ENCODE data around the gene ABCC6.
"Not testable (repeated sequence)": the region's sequence is repeated elsewhere in the genome, so short reads cannot be mapped to it uniquely, and the experiment has no call there.

Gene ABCC6

DNA sequence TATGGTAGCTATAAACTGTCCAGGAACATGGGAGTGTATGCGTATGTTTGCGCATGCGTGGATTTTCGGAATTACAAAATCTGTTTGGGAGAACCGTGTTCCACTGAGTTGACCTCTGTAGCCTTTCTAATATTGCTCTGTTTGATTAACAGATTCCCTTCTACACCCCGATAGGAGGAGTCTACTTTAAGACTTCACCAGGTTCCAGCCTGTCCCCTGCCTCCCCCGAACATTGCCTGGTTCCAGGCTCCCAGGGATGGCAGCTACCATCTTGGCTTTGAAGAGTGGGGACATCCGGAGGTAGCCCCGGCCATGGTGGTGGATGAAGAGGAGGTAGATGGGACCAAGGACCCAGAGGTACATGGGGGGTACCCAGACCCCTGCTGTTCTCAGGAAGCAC lies 1.9 kb downstream of the ABCC6 start:
- not testable (repeated sequence) for DNase-seq

DNA sequence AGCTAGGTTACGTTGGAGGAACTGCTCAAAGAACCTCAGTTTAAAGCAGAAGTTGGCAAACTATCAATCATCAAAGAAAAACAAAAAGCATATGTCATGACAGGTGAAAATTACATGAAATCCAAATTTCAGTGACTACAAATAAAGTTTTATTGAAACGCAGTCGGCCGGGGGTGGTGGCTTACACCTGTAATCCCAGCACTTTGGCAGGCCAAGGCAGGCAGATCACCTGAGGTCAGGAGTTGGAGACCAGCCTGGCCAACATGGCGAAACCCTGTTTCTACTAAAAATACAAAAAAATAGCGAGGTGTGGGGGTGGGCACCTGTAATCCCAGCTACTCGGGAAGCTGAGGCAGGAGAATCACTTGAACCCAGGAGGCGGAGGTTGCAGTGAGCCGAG lies 2.8 kb downstream of the ABCC6 start:
- not testable (repeated sequence) for DNase-seq

DNA sequence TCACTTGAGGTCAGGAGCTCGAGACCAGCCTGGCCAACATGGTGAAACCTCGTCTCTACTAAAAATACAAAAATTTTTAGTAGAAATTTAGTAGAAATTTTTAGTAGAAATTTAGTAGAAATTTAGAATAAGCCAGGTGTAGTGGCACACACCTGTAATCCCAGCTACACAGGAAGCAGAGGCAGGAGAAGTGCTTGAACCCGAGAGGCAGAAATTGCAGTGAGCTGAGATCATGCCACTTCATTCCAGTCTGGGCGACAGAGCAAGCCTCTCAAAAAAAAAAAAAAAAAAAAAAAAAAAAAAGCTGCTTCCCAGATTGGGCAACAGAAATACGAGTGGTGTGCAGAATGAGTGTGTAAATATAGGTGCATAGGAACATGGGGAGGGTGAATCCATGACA lies 4.5 kb downstream of the ABCC6 start:
- not testable (repeated sequence) for DNase-seq

DNA sequence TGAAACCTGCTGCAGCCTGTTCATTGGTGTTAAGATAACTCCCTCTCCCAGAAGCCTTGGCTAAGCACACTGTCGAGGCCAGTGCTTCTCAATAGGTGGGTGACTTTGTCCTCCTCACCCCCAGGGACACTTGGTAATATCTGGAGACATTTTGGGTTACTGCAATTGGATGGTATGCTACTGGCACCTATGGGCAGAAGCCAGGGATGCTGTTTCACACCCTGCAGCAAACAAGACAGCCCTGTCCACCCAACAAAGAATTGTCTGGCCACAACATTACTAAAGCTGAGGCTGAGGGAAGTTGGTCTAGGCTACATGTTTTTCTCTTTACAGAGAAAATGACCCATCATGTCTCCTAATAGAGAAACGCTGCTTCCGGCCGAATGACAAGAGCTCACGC lies 4.9 kb downstream of the ABCC6 start:
- not testable (repeated sequence) for DNase-seq

DNA sequence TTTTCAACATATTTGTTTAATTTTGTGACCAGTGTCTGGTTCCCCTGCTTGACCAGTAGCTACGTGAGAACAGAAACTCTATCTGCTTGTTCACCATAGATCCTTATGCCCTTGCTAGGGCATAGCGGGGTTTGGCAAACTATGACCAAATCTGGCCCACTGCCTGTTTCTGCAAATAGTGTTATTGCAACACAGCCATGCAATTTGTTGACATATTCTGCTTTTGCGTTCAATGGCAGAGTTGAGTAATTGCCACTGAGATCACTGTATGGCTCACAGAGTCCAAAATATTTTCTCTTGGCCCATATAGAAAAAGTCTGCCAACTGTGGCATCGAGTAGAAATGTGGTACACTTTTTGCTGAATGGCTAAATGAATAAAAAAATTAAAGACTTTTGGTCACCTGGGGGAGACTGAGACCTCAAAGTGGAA lies 9.4 kb downstream of the ABCC6 start:
- not testable (repeated sequence) for DNase-seq

DNA sequence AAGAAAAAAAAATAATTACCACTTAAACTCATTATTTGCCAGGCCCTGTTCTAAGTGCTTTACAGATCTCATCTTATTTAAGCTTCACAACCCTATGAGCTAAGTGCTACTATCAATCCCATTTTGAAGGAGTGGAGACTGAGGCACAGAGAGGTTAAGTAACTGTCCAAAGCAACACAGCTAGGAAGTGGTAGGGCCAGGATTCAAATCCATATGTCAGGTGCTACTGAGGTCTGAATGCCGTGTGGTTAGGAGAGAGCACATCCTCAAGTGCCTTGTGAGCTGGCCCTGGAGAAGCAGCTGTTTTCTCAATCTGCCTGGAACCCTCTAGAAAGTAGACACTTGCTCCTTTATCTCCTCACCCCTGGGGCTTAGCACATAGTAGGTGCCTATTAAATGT lies 11.9 kb downstream of the ABCC6 start:
- DNase-seq = not testable (repeated sequence)

DNA sequence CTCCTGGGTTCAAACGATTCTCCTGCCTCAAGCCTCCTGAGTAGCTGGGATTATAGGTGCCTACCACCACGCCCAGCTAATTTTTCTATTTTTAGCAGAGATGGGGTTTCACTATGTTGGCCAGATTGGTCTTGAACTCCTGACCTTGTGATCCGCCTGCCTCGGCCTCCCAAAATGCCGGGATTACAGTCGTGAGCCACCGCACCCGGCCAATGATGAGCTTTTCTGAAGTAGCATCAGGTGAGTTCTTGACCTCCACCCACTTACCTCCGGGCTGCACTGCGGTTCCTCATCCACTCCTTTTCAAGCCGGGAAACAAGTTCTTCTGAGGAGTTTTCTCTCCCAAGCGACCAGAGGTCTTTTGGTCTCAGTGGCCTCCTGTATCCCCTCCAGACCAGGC lies 14.8 kb downstream of the ABCC6 start:
- DNase-seq = not testable (repeated sequence)

DNA sequence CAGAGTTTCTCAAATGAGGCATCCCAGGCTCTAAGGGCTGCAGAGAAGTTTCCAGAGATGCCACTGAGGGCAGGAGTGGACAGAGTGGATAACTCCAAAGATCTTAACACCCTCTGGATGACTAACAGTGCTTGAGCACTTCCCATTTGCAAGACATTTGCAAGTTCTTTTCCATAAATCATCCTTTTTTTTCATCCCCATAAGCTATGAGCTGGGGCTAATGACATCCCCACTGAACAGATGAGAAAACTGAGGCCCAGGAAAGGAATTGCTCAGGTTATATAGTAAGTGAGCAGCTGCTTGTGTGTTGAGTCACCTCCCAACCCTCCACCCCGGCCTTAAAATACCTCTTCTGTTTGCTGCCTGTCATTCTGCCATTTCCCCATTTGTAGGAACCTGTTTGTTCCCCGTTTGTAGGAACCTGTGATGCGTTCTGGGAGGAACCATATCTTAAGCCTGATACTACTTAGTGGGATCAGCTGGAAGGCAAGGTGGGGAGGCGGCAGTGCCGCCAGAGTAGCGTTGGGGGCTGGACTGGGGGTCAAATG lies 15.4 kb downstream of the ABCC6 start:
- not testable (repeated sequence) for DNase-seq

DNA sequence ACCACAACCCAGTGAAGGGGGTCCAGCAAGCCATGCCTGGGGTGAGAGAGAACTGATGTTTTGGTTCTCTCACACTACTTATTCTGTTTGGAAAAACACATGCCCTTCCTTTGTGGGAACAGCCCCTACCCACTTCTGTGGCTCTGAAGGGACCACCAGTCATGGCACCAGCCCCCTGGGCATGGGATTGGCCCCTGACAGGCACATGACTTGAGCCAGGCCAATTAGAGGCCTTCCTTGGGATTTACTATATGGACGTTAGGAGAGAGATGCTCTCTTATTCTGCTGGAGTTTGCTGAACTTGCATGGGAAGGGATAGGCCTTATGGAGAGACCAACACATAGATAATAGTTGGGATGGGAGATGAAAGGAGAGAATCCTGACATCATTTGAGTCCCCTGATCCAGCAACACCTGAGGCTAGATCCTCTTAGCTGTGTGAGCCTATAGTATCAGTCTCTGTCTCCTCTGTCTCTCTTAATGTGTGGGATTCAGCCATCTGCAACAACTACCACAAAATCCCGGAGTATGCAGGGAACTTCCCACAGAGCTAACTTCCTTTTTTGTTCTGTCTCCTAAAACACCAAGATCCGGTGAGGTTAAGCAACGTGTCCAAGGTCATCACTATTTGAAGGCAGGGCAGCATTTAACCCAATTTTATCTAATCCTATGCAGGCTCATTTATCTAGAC lies 16.1 kb downstream of the ABCC6 start:
- not testable (repeated sequence) for DNase-seq

DNA sequence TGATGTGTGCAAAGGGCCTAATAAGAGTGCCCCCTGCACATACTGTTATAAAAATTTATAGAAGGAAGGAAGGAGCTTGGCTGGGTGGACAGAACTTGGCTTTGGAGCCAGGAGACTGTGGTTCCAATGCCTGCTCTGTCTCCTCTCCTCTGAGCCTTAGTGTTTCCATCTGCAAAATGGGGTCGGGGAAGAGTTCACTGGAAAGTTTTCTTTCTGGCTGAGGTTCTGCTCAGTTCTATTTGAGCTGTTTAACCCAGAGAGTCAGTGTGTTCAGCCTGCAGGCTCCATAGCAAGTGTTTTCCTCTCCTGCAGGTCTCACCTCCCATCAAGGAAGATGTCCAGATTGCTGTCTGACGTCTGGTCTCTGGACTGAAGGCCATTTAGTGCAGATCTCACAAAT lies 17.4 kb downstream of the ABCC6 start:
- DNase-seq = not testable (repeated sequence)

DNA sequence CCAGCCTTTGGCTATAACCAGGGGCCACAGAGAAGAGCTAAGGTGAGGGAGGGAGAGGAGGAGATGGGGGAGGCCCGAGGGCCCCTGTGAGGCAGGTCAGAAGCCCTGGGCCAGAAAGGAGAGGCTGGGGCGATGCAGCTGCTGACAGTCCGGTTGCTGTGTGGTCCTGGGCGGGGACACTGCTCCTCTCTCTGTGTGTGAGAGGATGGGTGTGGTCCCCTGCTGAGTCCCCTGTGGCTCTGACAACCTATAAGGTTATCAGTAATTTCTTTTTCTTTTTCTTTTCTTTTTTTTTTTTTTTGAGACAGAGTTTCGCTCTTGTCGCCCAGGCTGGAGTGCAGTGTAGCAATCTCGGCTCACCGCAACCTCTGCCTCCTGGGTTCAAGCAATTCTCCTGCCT lies 18.7 kb downstream of the ABCC6 start:
- not testable (repeated sequence) for DNase-seq

DNA sequence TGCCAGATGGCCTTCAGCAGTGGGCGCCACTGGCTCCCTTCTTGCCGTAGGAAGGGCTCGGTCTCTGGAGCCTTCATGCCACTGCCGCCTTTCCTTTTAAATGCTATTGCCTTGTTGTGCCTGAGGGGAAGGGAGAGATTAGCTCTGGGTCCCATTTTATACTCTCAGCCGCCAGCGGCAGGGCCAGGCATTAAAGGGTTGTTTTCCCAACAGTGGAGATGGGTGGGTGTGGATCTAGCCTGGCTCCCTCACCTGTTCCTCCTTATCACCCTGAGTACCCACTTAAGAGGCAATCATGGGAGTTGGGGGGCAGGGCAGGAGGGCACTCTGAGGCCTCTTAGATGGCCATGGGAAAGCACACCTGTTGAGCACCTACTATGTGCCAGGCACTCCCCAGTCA lies 19.8 kb downstream of the ABCC6 start:
- not testable (repeated sequence) for DNase-seq

DNA sequence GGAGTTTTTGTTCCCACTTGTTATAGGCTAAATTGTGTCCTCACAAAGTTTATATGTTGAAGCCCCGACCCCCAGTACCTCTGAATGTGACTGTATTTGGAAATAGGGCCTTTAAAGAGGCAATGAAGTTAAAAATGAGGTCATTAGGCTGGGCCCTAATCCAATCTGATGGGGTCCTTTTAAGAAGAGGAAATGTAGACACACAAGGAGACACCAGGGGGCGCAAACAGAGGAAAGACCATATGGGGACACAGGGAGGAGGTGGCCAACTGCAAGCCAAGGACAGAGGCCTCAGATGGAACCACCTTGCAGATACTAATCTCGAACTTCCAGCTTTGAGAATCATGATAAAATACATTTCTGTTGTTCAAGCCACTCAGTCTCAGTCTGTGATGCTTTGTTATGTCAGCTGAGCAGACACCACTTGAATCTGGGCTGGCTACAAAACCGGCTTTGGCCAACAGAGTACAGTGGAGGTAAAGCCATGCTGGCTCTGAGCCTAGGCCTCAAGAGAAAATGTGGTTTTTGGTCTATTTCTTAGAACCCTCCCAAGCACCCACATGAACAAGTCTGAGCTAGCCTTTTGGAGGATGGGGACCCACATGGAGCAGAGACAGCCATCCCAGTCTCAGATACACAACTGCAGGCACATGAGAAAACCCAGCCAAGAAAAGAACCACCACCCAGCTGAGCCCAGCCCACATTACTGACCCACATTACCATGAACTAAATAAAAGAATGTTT lies 20.7 kb downstream of the ABCC6 start:
- DNase-seq = peak; percentile 37

DNA sequence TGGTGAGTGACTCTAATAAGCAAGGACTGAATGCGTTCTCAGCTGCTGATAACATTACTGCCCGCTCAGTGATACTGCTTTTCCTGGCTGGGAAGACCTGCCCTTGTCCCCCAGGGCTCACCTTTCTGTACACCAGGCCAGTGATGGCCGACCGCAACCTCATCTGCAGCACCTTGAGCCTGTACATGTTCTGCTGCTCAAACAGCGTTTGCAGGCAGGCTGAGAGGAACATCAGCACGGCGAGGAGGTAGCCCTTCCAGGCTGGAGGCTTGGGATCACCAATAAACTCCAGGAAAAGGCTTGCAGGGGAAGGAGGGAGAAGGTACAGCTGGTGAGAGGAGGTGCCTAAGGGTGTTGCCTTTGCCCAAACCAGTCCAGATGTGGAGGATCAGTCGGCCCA lies 21.4 kb downstream of the ABCC6 start:
- not testable (repeated sequence) for DNase-seq

DNA sequence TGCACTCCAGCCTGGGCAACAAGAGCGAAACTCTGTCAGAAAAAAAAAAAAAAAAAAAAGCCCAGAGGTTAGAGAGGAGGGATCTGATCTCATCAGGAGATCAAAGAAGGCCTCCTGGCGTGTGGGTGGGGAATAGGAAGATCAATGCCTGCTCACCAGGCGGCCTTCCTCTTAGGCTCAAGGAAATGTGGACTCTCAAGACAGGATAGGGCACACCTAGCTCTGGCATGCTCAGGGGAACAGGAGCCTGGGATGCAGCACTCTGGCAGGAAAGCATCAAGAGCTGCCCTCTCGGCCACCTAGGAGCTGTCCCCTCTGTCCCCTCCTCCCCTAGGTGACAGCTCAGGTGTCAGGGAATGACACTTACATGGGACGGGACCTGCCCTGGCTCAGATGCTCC lies 22.9 kb downstream of the ABCC6 start:
- DNase-seq = not testable (repeated sequence)

DNA sequence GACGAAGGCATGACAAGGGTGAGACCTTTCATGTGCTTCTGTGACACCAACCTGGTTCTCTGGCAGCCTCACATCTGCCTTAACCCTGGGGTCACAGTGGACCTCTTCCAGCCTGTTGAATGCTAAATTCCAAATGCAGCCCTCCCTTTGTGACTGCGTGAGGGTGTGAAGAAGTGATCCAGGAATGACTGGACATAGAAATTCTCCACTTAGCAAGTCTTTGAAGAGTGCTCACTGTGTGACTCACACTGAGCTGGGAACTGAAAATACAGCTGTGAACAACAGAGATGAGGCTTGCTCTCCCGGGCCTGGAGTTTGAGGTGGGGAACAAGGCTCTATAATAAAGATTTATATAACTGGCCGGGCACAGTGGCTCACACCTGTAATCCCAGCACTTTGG lies 23.9 kb downstream of the ABCC6 start:
- not testable (repeated sequence) for DNase-seq

DNA sequence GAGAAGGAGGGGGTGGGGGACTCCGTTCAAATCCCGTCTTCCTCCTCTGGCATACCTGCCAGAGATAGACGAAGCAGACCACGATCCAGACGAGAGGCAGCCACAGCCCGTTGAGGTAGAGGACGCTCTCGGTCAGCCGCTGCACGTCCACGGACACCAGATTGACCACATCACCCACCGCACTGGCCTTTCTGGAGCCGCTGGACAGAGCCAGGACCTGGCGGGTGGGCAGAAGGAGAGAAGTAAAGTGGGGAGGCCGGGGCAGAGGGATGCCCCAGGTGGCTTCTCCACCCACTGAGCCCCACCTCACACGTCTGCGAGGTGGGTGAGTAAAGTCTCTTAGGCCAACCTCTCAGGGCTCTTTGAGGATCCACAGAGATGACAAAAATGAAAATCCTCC lies 25.3 kb downstream of the ABCC6 start:
- DNase-seq = no peak

DNA sequence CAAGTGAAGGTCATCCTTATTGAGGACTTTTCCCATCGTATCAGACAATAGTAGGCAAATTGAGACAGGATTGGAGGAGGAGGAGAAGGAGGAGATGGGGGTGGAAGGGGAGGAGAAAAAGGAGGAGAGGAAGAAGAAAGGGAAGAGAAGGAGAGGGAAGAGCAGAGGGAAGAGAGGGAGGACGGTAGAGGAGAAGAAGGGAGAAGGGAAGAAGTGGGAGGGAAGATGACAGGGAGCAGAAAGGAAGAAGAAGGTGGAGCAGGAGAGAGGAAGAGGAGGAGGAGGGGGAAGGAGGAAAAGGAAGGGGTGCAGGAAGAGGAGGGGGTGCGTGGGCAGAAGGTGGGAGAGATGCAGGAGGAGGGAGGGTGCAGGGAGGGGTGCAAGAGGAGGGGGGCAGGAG lies 26.0 kb downstream of the ABCC6 start:
- DNase-seq = no peak

DNA sequence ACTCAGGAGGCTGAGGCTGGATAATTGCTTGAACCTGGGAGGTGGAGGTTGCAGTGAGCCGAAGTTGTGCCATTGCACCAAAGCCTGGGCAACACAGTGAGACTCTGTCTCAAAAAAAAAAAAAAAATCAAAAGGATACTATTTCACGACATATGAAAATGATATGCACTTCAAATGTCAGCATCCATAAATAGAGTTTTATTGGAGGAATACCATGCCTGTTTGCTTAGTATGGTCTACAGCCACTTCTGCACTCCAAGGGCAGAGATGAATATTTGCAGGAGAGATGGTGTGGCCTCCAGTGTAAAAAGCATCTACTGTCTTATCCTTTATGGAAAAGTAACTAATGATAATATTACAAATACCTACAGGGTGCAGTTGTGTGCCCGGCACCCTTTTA lies 27.2 kb downstream of the ABCC6 start:
- no peak for DNase-seq

DNA sequence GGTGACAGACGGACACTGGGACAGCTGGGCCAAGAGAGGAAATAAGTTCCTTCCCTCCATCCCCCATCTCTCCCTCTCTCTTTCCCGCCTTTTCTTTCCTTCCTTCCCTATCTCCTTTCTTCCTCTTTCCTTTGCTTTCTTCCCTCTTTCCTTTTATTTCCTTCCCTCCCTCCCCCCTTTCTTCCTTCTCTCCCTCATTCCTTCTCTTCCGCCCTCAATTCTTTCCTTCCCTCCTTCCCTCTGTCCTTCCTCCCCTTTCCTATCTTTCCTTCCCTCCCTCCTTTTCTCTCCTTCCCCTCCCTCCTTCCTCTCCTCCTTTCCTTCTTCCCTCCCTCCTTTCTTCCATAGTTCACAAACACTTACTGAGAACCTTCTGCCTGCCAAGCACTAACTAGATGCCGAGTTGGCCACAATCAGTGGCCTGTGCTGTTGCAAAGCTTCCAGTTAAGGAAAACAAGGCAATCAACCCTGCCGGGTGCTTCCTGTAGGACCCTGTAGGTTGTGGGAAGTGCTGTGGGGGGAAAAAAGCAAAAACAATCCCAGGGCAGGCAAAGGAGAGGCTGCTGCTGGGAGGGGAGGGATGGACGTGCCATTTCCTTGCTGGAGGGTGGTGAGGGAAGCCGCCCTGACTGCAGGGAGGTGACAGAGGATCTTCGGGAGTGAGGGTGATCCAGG lies 31.7 kb downstream of the ABCC6 start:
- DNase-seq = no peak

DNA sequence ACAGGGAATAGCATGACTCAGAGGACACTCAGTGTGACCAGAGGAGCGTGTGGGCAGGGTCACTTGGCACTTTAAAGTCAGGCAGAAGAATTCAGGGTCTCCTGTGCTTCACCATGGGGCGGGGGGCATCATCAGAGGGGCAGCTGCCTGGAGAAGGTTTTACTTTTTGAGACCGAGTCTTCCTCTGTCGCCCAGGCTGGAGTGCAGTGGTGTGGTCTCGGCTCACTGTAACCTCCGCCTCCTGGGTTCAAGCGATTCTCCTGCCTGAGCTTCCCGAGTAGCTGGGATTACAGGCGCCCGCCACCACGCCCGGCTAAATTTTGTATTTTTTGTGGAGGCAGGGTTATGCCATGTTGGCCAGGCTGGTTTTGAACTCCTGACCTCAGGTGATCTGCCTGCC lies 32.3 kb downstream of the ABCC6 start:
- not testable (repeated sequence) for DNase-seq

DNA sequence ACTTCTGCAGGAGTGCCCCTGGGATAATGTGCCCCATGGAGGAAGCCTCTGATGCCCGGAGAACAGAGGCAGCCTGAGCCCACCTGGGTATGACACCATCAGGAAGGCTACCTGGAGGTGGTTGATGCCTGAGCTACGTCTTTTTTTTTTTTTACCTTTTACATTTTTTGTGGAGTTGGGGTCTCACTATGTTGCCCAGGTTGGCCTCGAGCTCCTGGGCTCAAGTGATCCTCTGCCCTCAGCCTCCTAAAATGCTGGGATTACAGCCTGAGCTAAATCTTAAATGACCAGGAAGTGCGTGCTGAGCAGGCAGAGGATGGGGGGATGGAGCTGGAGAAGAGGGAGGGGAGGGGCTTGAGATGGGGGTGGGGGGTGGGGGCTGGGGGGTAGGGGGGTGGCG lies 32.7 kb downstream of the ABCC6 start:
- no peak for DNase-seq

DNA sequence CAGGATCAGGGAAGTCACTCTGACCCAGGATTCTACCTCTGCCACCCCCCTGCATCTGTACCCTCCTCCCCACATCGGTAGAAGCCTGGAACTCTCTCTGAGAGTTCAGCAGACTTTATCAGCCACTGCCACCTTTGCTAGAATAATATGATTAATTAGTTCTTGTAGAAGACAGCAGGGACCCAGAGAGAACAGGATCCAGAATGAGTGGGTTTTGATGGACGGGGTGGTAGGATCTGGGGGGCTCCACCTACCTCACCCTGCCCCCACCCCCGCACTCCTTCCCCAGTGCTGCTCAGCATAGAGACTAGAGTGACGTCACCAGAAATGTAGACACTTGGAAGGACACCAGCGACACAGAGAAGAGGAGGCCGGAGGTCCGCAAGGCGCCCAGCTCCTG lies 33.5 kb downstream of the ABCC6 start:
- DNase-seq = no peak

DNA sequence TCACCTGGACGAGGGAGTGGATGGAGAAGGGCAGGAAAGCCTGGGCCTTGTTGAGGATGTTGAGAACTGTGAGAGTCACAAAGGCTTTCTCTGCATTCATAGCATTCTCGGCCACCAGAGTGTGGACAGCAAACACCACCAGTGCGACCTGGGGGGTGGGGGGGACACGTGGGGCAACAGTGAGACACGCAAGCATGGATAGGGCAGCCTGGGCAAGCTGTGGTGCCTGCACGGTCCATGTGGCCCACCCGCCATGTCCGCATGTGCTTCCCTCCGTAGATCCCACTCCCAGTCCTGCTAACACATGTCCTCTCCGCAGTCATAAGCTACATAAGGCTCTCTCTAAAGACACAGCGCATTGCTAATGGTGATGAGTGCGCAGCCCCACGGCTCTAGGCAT lies 34.5 kb downstream of the ABCC6 start:
- no peak for DNase-seq

All from activated naive CD4-positive, alpha-beta T cell treated with Interleukin-2 at 50 U/mL for 16 hours (primary cell).